GM18520 (cell line): Measurements from ENCODE around the gene OGT.
A peak's percentile ranks its signal among the peaks of the same experiment; 100 is the strongest.

Source experiments
- ATAC-seq: cut with Tn5 transposase; IDR thresholded peaks from one replicate; pipeline ENCODE4 v1.9.1; 2021; ENCODE audit not compliant: unreplicated experiment

The OGT gene

GRCh38 chrX:71621603-71622002, 88.7 kb downstream of the OGT start:
- no peak for ATAC-seq

GRCh38 chrX:71622032-71622575, 89.2 kb downstream of the OGT start:
- no peak for ATAC-seq

- ATAC-seq, result peak; percentile 51
Observed at GRCh38 chrX:71622576-71623450, 89.9 kb downstream of the OGT start.

- ATAC-seq, result peak; percentile 27
Observed at GRCh38 chrX:71623714-71624113, 90.8 kb downstream of the OGT start.

- ATAC-seq, result no peak
Observed at GRCh38 chrX:71625471-71625870, 92.6 kb downstream of the OGT start.
